HTERT RPE-1 (cell line): ENCODE results near the gene FALEC.

Experiments
- in situ Hi-C: fragments of 300-500 bp; cut with MboI; formaldehyde crosslinking; loops from 4 replicates; pipeline ENCODE4 v1.14.3; 2020; ENCODE audit warnings: low sequenced_read_pairs

FALEC gene

DNA sequence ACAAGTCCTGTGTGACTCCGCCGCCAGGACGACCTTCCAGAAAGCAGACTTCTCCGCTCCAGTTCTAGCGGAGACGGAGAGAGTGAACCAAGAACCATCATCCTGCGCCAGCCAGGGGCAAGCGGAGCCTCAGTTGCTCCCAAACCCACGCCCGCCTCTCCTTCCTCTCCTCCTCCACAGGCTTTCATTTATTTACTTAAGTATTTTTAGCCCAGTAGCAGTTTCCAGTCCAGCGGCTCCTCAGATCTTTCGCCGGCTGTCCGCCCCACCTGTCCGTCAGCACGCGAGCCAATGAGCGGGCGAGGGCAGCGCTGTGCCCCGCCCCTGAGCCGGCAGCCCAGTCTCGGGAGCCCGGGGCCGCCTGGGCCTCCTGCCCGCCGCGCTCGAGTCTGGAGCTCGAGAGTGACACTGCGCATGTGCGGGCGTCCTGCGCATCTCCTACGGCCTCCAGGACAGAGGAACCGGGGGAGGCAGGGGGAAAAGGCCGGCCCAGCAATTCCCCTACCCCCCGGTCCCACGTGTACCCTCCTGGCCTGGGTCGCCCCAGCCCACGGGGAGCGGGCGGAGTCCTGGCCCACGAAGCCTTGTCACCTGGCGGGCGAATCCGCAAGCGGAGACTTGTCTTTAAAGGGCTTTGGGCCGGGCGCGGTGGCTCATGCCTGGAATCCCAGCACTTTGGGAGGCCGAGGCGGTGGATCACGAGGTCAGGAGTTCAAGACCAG is at the start of gene FALEC:
TSS of gene FALEC (plus strand) at position 425 of the 722 bp plus-strand sequence.
- in situ Hi-C loops: no loop called here

GRCh38 chr1:150466964-150467363 is 48.6 kb upstream of the FALEC start:
- in situ Hi-C loops: no loop called here

- in situ Hi-C loops: no loop called here
These were observed 46.3 kb upstream of the FALEC start for GRCh38 chr1:150469291-150469690.

GRCh38 chr1:150472601-150473200 is 42.9 kb upstream of the FALEC start:
- in situ Hi-C loops: no loop called here

GRCh38 chr1:150473659-150474058 is 41.9 kb upstream of the FALEC start:
- in situ Hi-C loops: no loop called here

DNA sequence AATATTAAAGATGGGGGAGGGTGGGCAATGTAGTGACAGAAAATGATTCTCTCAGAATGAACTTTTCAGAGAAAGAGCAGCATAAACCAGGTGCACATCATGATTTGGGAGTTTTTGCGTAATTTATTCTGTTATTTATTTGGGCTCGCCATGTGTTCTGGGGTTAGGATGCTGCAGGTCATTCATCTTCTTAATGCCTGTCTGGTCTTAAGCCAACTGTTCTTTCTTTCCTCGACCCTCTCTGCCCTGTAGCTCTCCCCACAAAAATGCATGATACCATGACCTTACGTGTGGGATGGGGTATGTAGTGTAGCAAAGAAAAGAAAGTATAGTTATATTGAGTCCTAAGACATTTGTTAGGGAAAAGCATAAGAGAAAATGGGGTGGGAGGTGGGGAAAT is 40.7 kb upstream of the FALEC start:
- in situ Hi-C loops: no loop called here

DNA sequence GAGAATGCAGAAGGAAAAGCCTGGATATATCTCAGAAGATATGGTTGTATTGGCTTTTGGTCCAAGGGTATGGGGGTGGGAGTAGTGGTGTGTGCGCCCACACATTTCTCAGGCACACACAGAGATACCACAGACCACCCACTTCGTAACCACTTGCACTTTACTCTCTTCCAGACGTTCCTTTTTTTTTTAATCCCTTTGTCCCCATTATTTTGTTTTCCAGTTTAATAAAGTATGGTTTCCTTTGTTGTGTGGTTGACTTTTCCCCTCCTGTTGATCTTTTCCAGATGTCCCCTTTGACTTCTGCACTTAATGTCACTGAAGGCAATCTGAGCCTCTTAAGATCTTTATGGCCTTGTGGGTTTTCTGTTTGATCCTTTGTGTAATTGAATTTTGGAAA is 38.8 kb upstream of the FALEC start:
- in situ Hi-C loops: no loop called here

GRCh38 chr1:150477320-150477719 is 38.2 kb upstream of the FALEC start:
- in situ Hi-C loops: no loop called here

GRCh38 chr1:150477733-150478132 is 37.8 kb upstream of the FALEC start:
- in situ Hi-C loops: no loop called here

DNA sequence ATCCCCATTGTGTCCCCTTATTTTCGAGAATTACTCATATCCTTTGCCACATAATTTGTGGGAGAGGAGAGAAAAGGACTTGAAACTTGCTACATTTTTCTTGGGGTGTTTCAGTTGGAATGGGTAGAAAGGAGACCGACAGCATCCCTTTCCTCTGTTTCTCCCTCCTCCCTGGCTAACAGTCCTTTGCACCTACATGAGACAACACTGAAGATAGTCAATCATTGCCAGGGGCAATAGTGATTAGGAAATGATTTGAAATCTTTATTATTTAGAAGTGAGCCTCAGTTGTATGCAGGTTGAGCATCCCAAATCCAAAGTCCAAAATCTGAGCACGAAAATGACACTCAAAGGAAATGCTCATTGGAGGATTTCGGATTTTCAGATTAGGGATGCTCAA is 36.2 kb upstream of the FALEC start:
- in situ Hi-C loops: no loop called here

- in situ Hi-C loops: no loop called here
These were observed 35.6 kb upstream of the FALEC start for GRCh38 chr1:150479927-150480352.

DNA sequence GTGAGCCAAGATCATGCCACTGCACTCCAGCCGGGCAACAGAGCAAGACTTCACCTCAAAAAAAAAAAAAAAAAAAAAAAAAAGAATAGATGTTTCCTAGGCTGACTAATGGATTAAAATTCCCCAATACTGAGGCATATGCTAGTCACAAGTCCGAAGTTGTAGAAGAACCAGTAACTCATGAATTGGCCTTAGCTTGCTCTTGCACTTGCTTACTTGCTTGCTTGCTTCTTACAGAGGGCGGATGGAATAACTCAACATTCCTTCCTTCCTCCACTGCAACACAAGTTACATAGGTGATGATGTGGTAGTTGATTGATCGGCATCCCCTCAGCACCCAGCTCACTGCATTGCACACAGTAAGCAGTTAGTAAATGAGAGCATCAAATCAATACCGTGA is 31.1 kb upstream of the FALEC start:
- in situ Hi-C loops: no loop called here

GRCh38 chr1:150484861-150485260 is 30.7 kb upstream of the FALEC start:
- in situ Hi-C loops: no loop called here

GRCh38 chr1:150486966-150487762 is 28.4 kb upstream of the FALEC start, which contains the start of gene TARS2:
Gene TARS2 (plus strand): TSS chr1:150487419. CDS start chr1:150487451, 32 bp downstream.
- in situ Hi-C loops: no loop called here

DNA sequence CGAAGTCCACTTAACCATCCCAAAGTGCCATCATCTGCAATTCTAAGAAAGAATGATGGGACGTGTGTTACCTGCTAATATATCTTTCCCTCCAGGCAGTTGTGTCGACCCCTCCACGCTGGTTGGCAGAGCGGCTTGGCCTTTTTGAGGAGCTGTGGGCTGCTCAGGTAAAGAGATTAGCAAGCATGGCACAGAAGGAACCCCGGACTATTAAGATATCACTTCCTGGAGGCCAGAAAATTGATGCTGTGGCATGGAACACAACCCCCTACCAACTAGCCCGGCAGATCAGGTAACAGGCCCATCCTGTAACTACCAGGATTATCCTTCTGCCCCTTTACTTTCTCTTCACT is 27.8 kb upstream of the FALEC start:
- in situ Hi-C loops: no loop called here

DNA sequence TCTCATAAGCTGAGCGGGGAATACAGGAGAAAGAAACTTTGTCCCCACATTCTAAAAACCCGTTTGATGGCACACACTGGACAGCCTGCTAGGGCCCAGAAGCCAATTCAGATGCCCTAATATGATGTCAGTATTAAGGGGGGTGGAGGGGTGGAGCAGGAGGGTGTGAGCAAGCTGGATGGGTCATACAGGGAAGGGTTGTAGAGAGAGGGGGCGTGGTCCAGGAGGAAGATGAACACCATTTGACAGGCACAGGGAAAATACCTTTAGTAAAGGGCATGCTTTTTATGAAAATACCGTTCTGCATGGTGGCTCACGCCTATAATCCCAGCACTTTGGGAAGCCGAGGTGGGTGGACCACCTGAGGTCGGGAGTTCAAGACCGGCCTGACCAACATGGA is 22.4 kb upstream of the FALEC start:
- in situ Hi-C loops: no loop called here

GRCh38 chr1:150498342-150498741 is 17.2 kb upstream of the FALEC start:
- in situ Hi-C loops: no loop called here

DNA sequence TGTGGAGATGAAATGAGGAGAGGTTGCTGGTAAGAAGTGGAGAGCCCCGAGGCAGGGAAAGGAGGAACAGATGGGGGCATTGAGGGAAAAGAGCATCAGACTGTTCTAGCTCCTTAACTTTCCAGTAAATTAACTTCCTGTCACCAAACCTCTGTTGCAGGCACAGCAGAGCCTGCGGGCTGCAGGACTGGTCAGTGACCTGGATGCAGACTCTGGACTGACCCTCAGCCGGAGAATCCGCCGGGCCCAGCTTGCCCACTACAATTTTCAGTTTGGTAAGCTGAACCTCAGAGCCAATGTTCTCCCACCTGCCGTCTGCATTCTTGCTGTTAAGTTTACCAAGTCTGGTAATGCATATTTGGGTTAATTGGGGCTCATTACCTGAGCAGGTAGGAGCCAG is 10.1 kb upstream of the FALEC start:
- in situ Hi-C loops: no loop called here

GRCh38 chr1:150507912-150508864 is 7.4 kb upstream of the FALEC start, which contains the start of gene ECM1:
Gene ECM1 (plus strand): TSS chr1:150508109. CDS start chr1:150508210, 101 bp downstream.
- in situ Hi-C loops: no loop called here

DNA sequence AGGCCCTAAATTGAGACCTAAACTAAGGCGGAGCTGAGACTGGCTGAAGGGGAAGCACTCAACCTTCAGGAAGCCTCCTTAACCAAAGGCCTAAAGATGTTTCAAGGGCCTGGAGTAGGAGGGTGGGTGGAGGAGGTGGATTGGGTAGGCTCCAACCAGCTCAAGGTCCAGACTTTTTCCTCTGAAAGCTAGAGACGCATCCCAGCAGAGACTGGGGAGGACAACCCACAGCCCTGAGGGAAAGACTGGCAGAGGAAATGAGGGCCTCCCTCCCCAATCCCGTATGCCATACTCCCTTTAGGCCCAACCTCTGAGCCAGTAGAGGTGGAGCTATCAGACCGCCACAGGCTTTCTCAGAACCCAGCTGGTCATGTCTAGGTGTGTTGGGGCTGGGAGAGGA is 6.6 kb upstream of the FALEC start:
- in situ Hi-C loops: no loop called here

GRCh38 chr1:150511551-150511950 is 4.0 kb upstream of the FALEC start:
- in situ Hi-C loops: no loop called here
